ENCODE results near the gene PSPC1.

The PSPC1 gene

DNA sequence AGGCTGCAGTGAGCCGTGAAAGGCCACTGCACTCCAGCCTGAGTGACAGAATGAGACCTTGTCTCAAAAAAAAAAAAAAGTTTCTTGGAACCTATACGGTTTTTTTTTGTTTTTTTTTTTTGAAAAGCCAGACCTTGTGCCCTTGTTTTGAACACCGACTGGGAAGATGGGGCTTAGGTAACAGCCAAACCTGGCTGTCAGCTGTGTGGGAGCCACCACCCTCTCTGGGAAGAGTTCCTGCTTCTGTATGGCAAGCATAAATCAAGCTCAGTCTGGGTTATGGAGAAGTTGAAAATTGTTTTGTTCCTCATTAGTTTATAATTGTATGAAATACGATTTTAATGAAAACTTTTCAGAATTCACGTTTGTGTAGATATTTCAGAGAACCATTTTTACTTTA lies 109.8 kb downstream of the PSPC1 start:
- DNase-seq: no peak

DNA sequence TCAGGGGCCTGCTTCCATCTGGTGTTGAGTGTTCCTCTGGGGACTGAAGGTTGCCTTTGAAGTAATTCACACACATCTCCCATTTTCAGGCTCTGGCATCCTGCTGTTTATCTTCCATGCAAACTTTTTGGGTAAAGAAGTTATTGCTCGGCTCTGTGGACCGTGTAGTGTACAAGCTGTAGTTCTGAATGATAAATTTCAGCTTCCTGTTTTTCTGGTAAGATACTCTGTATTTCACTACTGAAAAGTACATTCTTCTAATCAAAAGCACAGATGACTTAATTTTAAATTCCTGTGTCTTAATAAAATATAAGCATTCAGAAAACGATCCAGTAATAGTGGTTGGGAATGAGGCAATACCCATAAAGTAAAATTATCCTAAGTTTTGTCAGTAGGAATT lies 112.6 kb downstream of the PSPC1 start:
- DNase-seq: no peak

DNA sequence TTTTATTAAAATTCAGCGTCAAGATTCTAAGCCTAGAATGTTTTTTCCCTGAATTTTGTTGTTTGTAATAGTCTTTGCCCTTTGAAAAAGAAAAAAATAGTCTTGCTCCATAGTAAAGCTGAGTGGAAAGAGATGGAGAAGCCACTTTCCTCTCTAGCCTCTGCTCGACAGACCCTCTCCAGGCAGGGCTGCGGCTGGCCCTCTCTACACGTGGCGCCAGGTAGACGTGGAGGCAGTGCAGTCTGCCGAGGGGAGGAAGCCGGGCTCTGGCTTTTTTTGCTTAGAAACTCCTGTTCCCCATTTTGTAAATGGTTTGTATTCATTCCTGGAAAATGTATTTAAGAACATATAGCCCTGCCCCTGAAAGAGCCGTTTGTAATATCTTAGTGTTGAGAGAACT lies 114.0 kb downstream of the PSPC1 start:
- no peak for DNase-seq

DNA sequence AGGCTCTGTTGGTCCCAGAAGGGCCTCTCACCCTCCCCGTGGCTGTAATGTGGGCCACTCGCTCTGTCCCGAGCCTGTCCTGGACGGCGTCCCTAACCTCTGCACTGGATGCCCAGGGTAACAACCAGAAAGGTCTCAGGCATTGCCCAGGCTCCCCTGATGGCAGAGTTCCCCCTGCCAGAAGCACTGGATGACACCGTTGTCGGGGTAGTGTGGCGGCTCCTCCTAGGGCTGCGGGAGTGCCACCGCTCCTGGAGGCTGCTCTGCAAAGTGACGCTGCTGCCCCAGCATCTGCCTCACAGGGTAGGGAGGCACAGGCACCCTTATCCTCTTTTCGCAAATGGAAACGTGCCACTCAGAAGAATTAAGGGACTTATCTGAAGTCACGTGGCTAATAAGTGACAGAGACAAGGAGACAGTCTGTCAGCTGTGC lies 117.3 kb downstream of the PSPC1 start:
- DNase-seq: no peak

DNA sequence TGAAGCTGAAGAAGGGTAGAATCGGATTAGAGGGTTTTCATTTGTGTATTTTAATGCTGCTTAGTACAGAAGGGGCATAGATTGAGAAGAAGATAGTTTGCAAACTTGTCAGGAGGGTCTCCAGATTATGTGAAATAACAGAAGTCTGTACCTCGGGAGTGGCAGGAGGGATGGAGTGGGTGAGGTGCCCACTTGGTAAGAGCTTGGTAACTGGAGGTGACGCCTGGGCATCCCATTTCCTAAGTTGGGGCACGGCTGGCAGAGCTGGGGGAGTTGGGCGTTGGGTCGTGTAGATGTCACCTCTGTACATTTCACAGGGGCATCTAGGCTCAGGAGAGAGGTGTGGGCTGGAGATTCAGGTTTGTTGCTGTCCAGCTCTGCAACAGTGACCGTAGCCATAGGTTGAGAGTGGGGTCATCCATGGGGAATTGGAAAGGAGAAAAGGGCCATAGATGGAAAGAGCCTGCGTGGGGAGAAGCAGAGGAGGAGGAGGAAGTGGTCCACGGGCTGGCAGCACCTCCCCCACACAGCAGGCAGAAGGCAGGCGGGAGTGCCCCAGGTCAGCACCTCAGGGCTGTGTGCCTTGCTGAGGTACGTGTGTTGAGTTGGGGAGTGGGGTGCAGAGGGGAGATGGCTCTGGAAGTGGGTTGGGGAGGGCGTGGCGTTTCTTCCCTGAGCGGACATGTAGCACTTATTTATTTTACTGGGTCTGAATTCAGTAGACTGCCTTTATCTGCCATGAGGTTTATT lies 118.1 kb downstream of the PSPC1 start:
- DNase-seq: no peak

DNA sequence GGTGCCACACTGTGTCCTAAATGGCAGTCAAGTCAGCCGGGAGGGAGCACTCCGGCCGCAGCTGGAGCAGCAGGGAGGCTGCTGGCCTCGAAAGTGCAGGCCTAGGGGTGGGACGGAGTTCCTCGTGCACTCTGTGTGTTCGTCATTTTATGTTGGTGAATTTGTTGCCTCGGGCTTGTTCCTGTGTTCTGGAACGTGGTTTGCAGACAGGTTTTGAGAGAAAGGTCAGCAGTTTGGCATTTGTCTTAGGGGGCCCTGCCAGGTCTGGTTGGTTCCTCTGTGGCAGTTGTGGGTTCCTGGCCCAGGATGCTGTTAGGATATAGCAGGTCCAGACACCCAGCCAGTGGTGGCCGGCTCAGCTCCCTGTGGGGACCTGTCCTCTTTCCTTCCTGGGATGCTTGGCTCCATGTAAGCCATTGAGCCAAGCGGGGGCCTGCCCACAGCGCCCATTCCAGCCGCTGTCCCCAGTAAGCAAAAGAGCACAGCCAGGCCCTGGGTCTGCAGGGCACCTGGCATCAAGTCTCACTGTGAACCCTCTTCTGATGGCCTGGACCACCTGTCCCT lies 119.2 kb downstream of the PSPC1 start:
- no peak for DNase-seq

DNA sequence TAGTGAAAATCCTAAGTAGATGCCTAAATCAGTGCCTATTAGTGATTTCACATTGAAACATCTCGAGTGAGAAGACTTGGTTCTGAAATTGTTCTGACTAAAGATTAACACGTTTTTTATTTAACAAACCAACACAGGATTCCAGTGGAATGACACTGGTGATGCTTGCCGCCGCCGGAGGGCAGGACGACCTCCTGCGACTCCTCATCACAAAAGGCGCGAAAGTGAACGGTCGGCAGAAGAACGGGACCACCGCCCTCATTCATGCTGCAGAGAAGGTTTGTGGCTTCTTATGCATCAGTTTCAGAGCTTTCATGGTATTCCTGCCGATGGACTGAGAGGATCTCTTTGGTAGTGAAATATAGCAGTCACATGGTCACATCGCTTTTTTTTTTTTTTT lies 121.2 kb downstream of the PSPC1 start:
- DNase-seq: no peak

DNA sequence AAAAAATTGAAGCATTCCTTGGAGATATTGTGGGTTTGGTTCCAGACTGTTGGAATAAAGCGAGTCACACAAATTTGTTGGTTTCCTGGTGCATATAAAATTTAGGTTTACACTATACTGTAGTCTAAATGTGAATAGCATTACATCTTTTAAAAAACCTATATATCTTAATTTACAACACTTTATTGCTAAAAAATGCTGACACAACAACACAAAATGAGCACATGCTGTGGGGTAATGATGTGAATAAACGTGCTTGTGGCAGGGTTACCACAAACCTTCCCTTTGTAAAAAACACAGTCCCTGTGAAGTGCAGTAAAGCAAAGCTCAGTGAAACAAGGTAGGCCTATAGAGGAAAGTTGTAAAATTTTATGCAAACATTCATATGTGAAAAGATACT lies 121.6 kb downstream of the PSPC1 start:
- DNase-seq: no peak

DNA sequence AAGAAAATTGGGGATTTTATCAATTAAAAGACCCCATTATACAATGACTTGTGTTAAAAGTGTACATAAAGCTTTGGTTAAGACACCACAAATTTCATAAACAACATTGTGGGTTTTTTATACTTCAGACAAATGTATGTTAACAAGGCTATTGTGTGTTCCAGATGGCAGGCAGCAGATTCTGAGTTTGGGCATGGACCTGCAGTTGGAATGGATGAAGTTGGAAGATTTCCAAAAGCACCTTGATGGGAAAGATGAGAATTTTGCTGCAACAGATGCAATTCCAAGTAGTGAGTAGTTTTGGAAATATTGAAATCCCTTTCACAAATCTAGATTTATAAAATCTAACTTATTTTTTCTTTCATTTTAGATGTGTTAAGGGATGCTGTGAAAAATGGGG lies 123.9 kb downstream of the PSPC1 start:
- DNase-seq: no peak

DNA sequence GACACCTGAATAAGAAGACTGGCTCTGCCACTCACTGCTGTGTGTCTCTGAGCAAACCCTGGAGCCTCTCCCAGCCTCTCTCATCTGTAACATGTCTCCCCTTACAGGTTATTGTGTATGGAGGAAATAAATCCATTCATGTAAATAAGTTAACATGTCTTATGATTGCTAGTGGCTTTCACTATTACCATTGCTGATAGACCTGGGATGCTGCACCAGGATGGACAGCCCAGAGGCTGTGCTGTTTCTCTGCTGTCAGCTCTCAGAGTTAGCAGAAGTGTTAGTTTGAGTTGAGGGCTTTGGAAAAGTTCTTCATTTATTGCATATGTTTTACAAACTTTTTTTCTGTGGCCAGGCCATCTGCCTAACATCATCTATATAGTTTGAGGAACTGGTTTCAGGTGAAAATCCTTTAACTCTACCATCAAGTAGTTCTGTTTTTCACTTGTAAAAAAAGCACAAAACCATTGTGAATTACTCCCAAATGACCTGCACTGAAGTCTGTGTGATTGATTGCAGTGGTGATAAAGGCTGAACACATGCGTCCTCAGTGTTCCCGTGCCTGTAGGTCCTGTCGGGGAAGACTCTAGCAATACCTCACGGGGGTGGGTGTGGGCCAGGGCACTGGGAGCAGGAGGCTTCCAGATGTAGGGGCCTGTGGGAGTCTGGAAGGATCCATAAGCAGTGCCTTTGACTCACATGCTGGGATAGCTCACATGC lies 124.7 kb downstream of the PSPC1 start:
- no peak for DNase-seq
